ENCODE results near the gene SCGB1C2.
"Not testable (repeated sequence)": the region's sequence is repeated elsewhere in the genome, so short reads cannot be mapped to it uniquely, and the experiment has no call there.

SCGB1C2 gene

GRCh38 chr17:149897-150584, 12.7 kb downstream of the SCGB1C2 start:
- no peak for DNase-seq

- DNase-seq = no peak
Measured at GRCh38 chr17:151004-151403, 13.6 kb downstream of the SCGB1C2 start.

- no peak for DNase-seq
Measured at GRCh38 chr17:151886-152859, 14.8 kb downstream of the SCGB1C2 start.

- DNase-seq = no peak
Measured at GRCh38 chr17:152860-153420, 15.6 kb downstream of the SCGB1C2 start.

- no peak for DNase-seq
Measured at GRCh38 chr17:153851-154250, 16.5 kb downstream of the SCGB1C2 start.

GRCh38 chr17:155576-155975, 18.2 kb downstream of the SCGB1C2 start:
- DNase-seq = no peak

GRCh38 chr17:156094-156621, 18.8 kb downstream of the SCGB1C2 start:
- DNase-seq = no peak

GRCh38 chr17:156946-157345, 19.6 kb downstream of the SCGB1C2 start:
- DNase-seq = no peak

- DNase-seq = no peak
Measured at GRCh38 chr17:157901-158300, 20.5 kb downstream of the SCGB1C2 start.

- DNase-seq = no peak
Measured at GRCh38 chr17:158379-158778, 21.0 kb downstream of the SCGB1C2 start.

GRCh38 chr17:159609-160008, 22.2 kb downstream of the SCGB1C2 start:
- no peak for DNase-seq

GRCh38 chr17:160336-160735, 23.0 kb downstream of the SCGB1C2 start:
- DNase-seq = no peak

GRCh38 chr17:161481-161880, 24.1 kb downstream of the SCGB1C2 start:
- DNase-seq = no peak

- DNase-seq = no peak
Measured at GRCh38 chr17:162689-163088, 25.3 kb downstream of the SCGB1C2 start.

GRCh38 chr17:163514-164098, 26.2 kb downstream of the SCGB1C2 start:
- no peak for DNase-seq

GRCh38 chr17:164303-165235, 27.2 kb downstream of the SCGB1C2 start:
- DNase-seq = no peak

GRCh38 chr17:165939-166338, 28.6 kb downstream of the SCGB1C2 start:
- DNase-seq = no peak

- not testable (repeated sequence) for DNase-seq
Measured at GRCh38 chr17:168614-169013, 31.2 kb downstream of the SCGB1C2 start.

GRCh38 chr17:170130-170670, 32.8 kb downstream of the SCGB1C2 start:
- no peak for DNase-seq

GRCh38 chr17:171871-172270, 34.5 kb downstream of the SCGB1C2 start:
- DNase-seq = no peak

- DNase-seq = no peak
Measured at GRCh38 chr17:172401-172800, 35.0 kb downstream of the SCGB1C2 start.
